ENCODE results near the gene CYP4Z1.
"Not testable (repeated sequence)": the region's sequence is repeated elsewhere in the genome, so short reads cannot be mapped to it uniquely, and the experiment has no call there.

- TF ChIP-seq CTCF (IDR thresholded peaks at IDR 0.05; ENCODE audit: extremely low read depth in 1 of 2, insufficient read depth in 1 of 2, low read depth in 1 of 2, low read length in 2 of 2); EZH2 (IDR thresholded peaks at IDR 0.05; ENCODE audit: borderline replicate concordance, low read depth, low read length, severe bottlenecking); MAX (IDR thresholded peaks at IDR 0.05; ENCODE audit: insufficient read depth, insufficient read length): not testable (repeated sequence)
These were observed 82.1 kb downstream of the CYP4Z1 start for GRCh38 chr1:47149162-47149561.
